Calu3 (cell line): Measurements from ENCODE around the gene UTP11. TPM values are rescaled to one million over a fixed set of nuclear protein-coding genes. Genes with fewer than 3 reads are reported as not detected.

ENCODE experiments used
- BruUV-seq: library from RNA; stranded (reverse); fragments of 400-500 nt; replicated peaks from 2 replicates; lab custom pipeline; 2021; lab: Mats Ljungman, UMichigan
- CTCF ChIA-PET: fragments of 300-600 bp; sonication (Branson Sonifier 250); formaldehyde crosslinking; loops from one replicate; lab custom pipeline; 2022; ENCODE audit warnings: antibody characterized with exemption; lab: Charles Lee
- DNase-seq: peaks from one replicate; pipeline ENCODE4 v3.0.0; 2022
- H3K27ac Mint-ChIP-seq: one replicate; pipeline ENCODE4 v1.8.0; 2022; ENCODE audit warnings: mixed read lengths; ENCODE audit not compliant: unreplicated experiment
- H3K27me3 Mint-ChIP-seq: one replicate; pipeline ENCODE4 v1.8.0; 2022; ENCODE audit warnings: mixed read lengths; ENCODE audit not compliant: unreplicated experiment
- H3K36me3 Mint-ChIP-seq: one replicate; pipeline ENCODE4 v1.8.0; 2022; ENCODE audit warnings: mild to moderate bottlenecking, moderate library complexity, mixed read lengths; ENCODE audit not compliant: insufficient read depth, unreplicated experiment
- H3K4me1 Mint-ChIP-seq: one replicate; pipeline ENCODE4 v1.8.0; 2022; ENCODE audit warnings: mild to moderate bottlenecking, low read depth, mixed read lengths; ENCODE audit not compliant: unreplicated experiment
- H3K4me3 Mint-ChIP-seq: one replicate; pipeline ENCODE4 v1.8.0; 2022; ENCODE audit warnings: mild to moderate bottlenecking, low read depth, moderate library complexity, mixed read lengths; ENCODE audit not compliant: unreplicated experiment
- H3K9me3 Mint-ChIP-seq: one replicate; pipeline ENCODE4 v1.8.0; 2022; ENCODE audit warnings: low read depth, mixed read lengths; ENCODE audit not compliant: unreplicated experiment
- intact Hi-C: fragments of 100-400 bp; cut with micrococcal nuclease; formaldehyde crosslinking; loops from one replicate; pipeline ENCODE4 v1.10.0; 2022; ENCODE audit not compliant: unreplicated experiment
- total RNA-seq: library from RNA; stranded (reverse); gene quantifications from 2 replicates; pipeline ENCODE4 v1.2.3, GENCODE V29; 2022
- TF ChIP-seq, protein P1 (sequence below): fragments of 200-600 bp; IDR thresholded peaks from one replicate; pipeline ENCODE4 v1.8.0; 2022; ENCODE audit warnings: antibody characterized with exemption; ENCODE audit not compliant: unreplicated experiment

UTP11 gene
- total RNA-seq, 1 experiment from 2014 or later: 38.5 TPM

DNA sequence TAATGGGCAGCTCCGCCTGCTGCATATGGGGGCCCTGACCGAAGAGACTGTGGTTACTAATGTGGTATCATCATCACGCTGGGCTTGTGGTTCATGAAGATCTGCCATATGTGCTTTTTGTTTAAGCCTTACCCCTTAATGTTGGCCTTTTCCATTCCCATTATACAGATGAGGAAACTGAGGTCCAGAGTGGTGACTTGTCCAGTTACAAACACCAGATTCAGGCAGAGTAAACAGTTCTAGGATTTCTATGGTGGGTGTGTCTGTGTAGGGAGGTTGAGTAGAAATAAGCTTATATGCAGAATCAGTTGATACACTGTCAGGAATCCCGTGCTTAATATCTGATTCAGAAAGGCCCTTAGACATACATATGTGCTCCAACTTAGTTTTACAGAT lies 691 bp downstream of the UTP11 start:
- TF ChIP-seq, protein P1, sequence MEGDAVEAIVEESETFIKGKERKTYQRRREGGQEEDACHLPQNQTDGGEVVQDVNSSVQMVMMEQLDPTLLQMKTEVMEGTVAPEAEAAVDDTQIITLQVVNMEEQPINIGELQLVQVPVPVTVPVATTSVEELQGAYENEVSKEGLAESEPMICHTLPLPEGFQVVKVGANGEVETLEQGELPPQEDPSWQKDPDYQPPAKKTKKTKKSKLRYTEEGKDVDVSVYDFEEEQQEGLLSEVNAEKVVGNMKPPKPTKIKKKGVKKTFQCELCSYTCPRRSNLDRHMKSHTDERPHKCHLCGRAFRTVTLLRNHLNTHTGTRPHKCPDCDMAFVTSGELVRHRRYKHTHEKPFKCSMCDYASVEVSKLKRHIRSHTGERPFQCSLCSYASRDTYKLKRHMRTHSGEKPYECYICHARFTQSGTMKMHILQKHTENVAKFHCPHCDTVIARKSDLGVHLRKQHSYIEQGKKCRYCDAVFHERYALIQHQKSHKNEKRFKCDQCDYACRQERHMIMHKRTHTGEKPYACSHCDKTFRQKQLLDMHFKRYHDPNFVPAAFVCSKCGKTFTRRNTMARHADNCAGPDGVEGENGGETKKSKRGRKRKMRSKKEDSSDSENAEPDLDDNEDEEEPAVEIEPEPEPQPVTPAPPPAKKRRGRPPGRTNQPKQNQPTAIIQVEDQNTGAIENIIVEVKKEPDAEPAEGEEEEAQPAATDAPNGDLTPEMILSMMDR: no peak
- BruUV-seq: TSS peak; percentile 72
- CTCF ChIA-PET: interaction anchor here (0.9 kb wide), 1 partner anchor 13 kb away, joined by 4 read pairs; no protein-coding TSS in a partner anchor
- Mint-ChIP-seq H3K27ac (peak overlapping the region; percentile 95), H3K27me3 (no peaks in the 10 kb centered on the region), H3K36me3 (peaks cover 28% of the 10 kb centered on the region), H3K9me3 (no peaks in the 10 kb centered on the region), H3K4me1 (peaks cover 15% of the 10 kb centered on the region), H3K4me3 (peak overlapping the region; percentile 100)
- intact Hi-C loops: loop anchor here (10.0 kb wide), 1 partner anchor 1382 kb away; no protein-coding TSS in a partner anchor
- DNase-seq: no peak

DNA sequence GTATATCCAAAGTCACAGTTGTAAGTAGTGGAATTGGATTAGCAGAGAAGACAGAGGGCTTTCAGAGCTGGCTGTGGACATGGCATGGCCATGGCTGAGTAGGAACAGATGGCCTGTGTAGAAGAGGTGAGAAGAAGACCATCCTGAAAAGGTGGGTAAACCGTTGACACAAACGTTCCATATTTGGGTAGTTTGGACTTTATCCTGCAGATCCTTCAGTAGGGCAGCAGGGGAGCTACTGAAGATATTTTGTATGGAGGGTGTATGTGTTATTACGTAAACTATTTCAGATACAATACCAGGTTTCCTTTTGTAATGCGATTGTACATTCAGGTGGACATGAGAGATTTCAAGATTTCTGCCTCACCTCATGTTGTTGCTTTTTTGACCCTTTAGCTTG lies 1.6 kb downstream of the UTP11 start:
- peak overlapping the region; percentile 100 for H3K4me3 Mint-ChIP-seq
- no TSS peak for BruUV-seq
- TF ChIP-seq, protein P1: no peak
- intact Hi-C loops: loop anchor here (10.0 kb wide), 1 partner anchor 1381 kb away; no protein-coding TSS in a partner anchor
- no peaks in the 10 kb centered on the region for H3K27me3 Mint-ChIP-seq
- H3K9me3 Mint-ChIP-seq: no peaks in the 10 kb centered on the region
- no peak for DNase-seq
- H3K36me3 Mint-ChIP-seq: peaks cover 36% of the 10 kb centered on the region
- peaks cover 15% of the 10 kb centered on the region for H3K4me1 Mint-ChIP-seq
- CTCF ChIA-PET: interaction anchor here (0.8 kb wide), 1 partner anchor 12 kb away, joined by 4 read pairs; no protein-coding TSS in a partner anchor
- H3K27ac Mint-ChIP-seq: no peak overlapping the region

DNA sequence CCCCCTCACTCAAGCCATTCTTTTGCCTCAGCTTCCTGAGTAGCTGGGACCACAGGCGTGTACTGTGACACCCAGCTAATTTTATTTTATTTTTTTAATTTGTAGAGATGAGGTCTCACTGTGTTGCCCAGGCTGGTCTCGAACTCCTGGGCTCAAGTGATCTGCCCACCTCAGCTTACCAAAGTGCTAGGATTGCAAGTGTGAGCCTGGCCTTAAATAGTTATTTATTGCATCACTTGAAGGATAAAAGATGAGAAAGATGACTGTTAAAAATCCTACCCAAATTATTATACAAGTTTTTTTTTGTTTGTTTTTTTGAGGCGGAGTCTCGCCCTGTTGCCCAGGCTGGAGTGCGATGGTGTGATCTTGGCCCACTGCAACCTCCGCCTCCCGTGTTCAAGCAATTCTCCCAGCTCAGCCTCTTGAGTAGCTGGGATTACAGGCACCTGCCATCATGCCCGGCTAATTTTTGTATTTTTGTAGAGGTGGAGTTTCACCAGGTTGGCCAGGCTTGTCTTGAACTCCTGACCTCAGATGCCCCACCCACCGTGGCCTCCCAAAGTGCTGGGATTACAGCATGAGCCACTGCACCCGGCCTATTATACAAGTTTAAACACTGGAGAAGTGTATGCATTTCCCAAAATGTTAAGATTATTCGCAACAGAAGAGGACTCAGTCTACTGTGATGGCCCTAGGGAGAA lies 2.3 kb downstream of the UTP11 start:
- DNase-seq: no peak
- peaks cover 15% of the 10 kb centered on the region for H3K4me1 Mint-ChIP-seq
- CTCF ChIA-PET: interaction anchor here (0.6 to 0.8 kb wide), 2 partner anchors 12 to 65 kb away, joined by 3 to 4 read pairs; no protein-coding TSS in a partner anchor
- no peaks in the 10 kb centered on the region for H3K27me3 Mint-ChIP-seq
- H3K36me3 Mint-ChIP-seq: peaks cover 42% of the 10 kb centered on the region
- BruUV-seq: no TSS peak
- TF ChIP-seq, protein P1: no peak
- intact Hi-C loops: loop anchor here (10.0 kb wide), 1 partner anchor 1380 kb away; no protein-coding TSS in a partner anchor
- H3K9me3 Mint-ChIP-seq: no peaks in the 10 kb centered on the region
- H3K27ac Mint-ChIP-seq: no peak overlapping the region
- no peak overlapping the region for H3K4me3 Mint-ChIP-seq

DNA sequence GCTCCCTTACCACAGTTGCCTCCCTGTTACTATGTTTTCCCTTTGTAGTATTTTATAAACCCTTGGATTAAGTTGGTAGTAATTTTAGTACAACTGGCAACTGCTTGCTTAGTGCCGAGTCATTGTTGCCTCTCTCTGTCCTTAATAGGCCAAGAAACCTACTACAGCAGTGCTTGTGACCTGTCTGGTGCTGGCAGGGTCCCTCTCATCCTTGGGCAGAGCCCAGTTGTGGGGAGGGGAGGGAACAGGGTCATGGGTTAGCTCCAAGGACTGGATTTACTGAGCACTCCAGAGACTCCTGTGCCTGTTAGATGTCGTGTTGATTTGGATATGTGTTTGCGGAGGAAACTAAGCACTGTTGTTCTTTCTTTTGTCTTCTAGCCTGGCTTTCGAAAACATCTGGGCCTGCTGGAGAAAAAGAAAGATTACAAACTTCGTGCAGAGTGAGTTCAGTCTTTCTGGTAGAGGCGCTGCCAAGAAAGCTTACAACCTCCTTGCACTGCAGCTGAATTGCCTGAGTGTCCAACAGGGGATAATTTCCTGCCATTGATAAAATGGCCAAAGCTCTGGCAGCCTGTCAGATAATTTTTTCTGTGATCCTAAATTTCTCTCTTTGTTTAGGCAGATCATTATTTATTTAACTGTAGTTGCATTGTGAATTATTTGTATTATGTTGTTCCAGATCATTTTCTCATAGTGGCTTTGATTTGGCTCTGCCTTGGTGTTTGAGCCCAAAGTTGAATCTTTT lies 3.6 kb downstream of the UTP11 start:
- peaks cover 46% of the 10 kb centered on the region for H3K36me3 Mint-ChIP-seq
- TF ChIP-seq, protein P1: no peak

More for the DNA sequence above, 3.6 kb downstream of the UTP11 start:
- Mint-ChIP-seq H3K27me3 (no peaks in the 10 kb centered on the region), H3K4me1 (peaks cover 15% of the 10 kb centered on the region), H3K4me3 (no peak overlapping the region), H3K27ac (no peak overlapping the region), H3K9me3 (no peaks in the 10 kb centered on the region)
- DNase-seq: no peak
- no TSS peak for BruUV-seq
- CTCF ChIA-PET: no interaction called here
- intact Hi-C loops: loop anchor here (10.0 kb wide), 1 partner anchor 1379 kb away; no protein-coding TSS in a partner anchor
